ENCODE data around the gene CELSR1. TPM values are rescaled to one million over a fixed set of nuclear protein-coding genes. Genes with fewer than 3 reads are reported as not detected.

The CELSR1 gene
- total and polyA plus RNA-seq, 2 of the 13 experiments (the other 11 are each of a cell fraction or from before 2014, with no cell fraction given) = 0.78 to 1.8 TPM

DNA sequence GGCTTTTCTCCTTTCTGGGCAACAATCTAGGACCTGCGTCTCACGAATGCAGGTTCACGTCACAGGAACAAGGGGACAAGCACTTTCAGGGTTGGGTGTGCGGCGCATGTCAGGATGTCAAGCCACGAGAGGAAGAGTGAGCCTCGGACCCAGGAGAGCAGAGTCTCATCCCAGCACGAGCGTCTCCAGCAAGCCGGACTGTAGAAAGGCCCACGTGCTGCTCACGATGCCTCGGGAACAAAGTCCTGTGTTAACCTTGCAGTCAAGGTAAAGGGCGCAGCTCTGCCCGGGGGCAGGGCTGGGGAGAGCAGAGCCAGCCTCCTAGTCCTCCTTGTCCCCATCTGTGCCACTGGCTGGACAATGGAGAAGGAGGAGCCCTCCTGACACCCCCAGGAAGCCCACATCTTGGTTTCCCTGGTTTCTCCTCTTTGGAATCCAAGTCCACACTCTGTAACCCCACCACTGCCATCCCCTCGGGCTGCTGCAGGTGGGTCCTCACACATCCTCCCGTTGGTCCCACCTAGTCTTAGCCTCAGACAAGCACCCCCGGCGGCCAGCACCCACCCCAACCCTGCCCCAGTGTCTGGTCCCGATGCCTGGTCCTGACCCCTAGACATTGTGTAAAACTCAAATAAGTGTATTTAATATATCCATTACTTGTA lies 63.4 kb downstream of the CELSR1 start (continued):
- TF ChIP-seq ZFX (CRISPR knock-in tag; IDR thresholded peaks at IDR 0.05; ENCODE audit: low read depth) = peak; percentile 40; the same call in 1 of the 2 replicates
- TF ChIP-seq PITX1 (CRISPR knock-in tag; IDR thresholded peaks at IDR 0.05) = peak; percentile 50; the same call in 1 of the 2 replicates
- no peak for TF ChIP-seq CBX1 (IDR thresholded peaks at IDR 0.05; ENCODE audit: low read depth)
- TF ChIP-seq, protein P1, sequence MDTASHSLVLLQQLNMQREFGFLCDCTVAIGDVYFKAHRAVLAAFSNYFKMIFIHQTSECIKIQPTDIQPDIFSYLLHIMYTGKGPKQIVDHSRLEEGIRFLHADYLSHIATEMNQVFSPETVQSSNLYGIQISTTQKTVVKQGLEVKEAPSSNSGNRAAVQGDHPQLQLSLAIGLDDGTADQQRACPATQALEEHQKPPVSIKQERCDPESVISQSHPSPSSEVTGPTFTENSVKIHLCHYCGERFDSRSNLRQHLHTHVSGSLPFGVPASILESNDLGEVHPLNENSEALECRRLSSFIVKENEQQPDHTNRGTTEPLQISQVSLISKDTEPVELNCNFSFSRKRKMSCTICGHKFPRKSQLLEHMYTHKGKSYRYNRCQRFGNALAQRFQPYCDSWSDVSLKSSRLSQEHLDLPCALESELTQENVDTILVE (CRISPR knock-in tag; IDR thresholded peaks at IDR 0.05) = peak; percentile 49; the same call in 1 of the 2 replicates
- TF ChIP-seq MEF2D (CRISPR knock-in tag; IDR thresholded peaks at IDR 0.05) = peak; percentile 75
- no peak for TF ChIP-seq ZNF10 (CRISPR knock-in tag; IDR thresholded peaks at IDR 0.05; ENCODE audit: borderline replicate concordance, low read depth)
- TF ChIP-seq TGIF2 (CRISPR knock-in tag; IDR thresholded peaks at IDR 0.05) = peak; percentile 72
- TF ChIP-seq ZFP41 (CRISPR knock-in tag; IDR thresholded peaks at IDR 0.05; ENCODE audit: borderline replicate concordance) = no peak
- 0 out of 2 replicates have a peak, but pooled peaks have one; percentile 43 for TF ChIP-seq TMF1 (CRISPR knock-in tag; IDR thresholded peaks at IDR 0.05; ENCODE audit: low read depth)
- TF ChIP-seq, protein P2, sequence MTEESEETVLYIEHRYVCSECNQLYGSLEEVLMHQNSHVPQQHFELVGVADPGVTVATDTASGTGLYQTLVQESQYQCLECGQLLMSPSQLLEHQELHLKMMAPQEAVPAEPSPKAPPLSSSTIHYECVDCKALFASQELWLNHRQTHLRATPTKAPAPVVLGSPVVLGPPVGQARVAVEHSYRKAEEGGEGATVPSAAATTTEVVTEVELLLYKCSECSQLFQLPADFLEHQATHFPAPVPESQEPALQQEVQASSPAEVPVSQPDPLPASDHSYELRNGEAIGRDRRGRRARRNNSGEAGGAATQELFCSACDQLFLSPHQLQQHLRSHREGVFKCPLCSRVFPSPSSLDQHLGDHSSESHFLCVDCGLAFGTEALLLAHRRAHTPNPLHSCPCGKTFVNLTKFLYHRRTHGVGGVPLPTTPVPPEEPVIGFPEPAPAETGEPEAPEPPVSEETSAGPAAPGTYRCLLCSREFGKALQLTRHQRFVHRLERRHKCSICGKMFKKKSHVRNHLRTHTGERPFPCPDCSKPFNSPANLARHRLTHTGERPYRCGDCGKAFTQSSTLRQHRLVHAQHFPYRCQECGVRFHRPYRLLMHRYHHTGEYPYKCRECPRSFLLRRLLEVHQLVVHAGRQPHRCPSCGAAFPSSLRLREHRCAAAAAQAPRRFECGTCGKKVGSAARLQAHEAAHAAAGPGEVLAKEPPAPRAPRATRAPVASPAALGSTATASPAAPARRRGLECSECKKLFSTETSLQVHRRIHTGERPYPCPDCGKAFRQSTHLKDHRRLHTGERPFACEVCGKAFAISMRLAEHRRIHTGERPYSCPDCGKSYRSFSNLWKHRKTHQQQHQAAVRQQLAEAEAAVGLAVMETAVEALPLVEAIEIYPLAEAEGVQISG (CRISPR knock-in tag; IDR thresholded peaks at IDR 0.05) = peak; percentile 53; the same call in 1 of the 2 replicates
- no peak for TF ChIP-seq ATF7-NPFF (CRISPR knock-in tag; IDR thresholded peaks at IDR 0.05; ENCODE audit: low read depth)
- TF ChIP-seq RFXAP (CRISPR knock-in tag; IDR thresholded peaks at IDR 0.05; ENCODE audit: borderline replicate concordance) = peak; percentile 57; the same call in 1 of the 2 replicates
- peak; percentile 56; the same call in 1 of the 2 replicates for TF ChIP-seq IRF2 (CRISPR knock-in tag; IDR thresholded peaks at IDR 0.05)
- peak; percentile 79 for TF ChIP-seq GATAD2A (CRISPR knock-in tag; IDR thresholded peaks at IDR 0.05)
- TF ChIP-seq HOXD1 (CRISPR knock-in tag; IDR thresholded peaks at IDR 0.05) = 0 out of 2 replicates have a peak, but pooled peaks have one; percentile 53
- TF ChIP-seq ZFAT (CRISPR knock-in tag; conservative IDR thresholded peaks at IDR 0.05) = no peak
- TF ChIP-seq SATB2 (CRISPR knock-in tag; IDR thresholded peaks at IDR 0.05) = peak; percentile 80; the same call in 1 of the 2 replicates
- TF ChIP-seq ZNF883 (CRISPR knock-in tag; IDR thresholded peaks at IDR 0.05; ENCODE audit: not compliant biosample characterization) = no peak
- TF ChIP-seq HOXA3 (CRISPR knock-in tag; IDR thresholded peaks at IDR 0.05) = peak; percentile 31; the same call in 1 of the 2 replicates
- no peak for TF ChIP-seq SOX13 (IDR thresholded peaks at IDR 0.05)
- TF ChIP-seq SOX13 (CRISPR knock-in tag; conservative IDR thresholded peaks at IDR 0.05 in 1 of 2, IDR thresholded peaks at IDR 0.05 in 1 of 2) = peak in 1 of 2 experiments; percentile 61; a peak in 2 of 4 replicates
- peak; percentile 87 for TF ChIP-seq HES4 (CRISPR knock-in tag; IDR thresholded peaks at IDR 0.05; ENCODE audit: borderline replicate concordance)
- TF ChIP-seq THAP11 (CRISPR knock-in tag; IDR thresholded peaks at IDR 0.05) = peak; percentile 69
- TF ChIP-seq FOXA3 (CRISPR knock-in tag; IDR thresholded peaks at IDR 0.05) = peak; percentile 55; the same call in 1 of the 2 replicates
- TF ChIP-seq, protein P3, sequence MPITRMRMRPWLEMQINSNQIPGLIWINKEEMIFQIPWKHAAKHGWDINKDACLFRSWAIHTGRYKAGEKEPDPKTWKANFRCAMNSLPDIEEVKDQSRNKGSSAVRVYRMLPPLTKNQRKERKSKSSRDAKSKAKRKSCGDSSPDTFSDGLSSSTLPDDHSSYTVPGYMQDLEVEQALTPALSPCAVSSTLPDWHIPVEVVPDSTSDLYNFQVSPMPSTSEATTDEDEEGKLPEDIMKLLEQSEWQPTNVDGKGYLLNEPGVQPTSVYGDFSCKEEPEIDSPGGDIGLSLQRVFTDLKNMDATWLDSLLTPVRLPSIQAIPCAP (CRISPR knock-in tag; IDR thresholded peaks at IDR 0.05; ENCODE audit: low read depth) = 0 out of 2 replicates have a peak, but pooled peaks have one; percentile 32
- TF ChIP-seq GABPB1 (CRISPR knock-in tag; IDR thresholded peaks at IDR 0.05) = peak; percentile 64
- peak; percentile 67; the same call in 1 of the 2 replicates for TF ChIP-seq ZNF703 (CRISPR knock-in tag; IDR thresholded peaks at IDR 0.05; ENCODE audit: borderline replicate concordance)
